Ishikawa (cell line): ENCODE data around the gene LRRC63.

ENCODE experiments used
- CEBPB ChIP-seq: IDR thresholded peaks from 2 replicates; pipeline ENCODE4 v1.6.1; 2012
- CREB1 ChIP-seq: IDR thresholded peaks from 2 replicates; pipeline ENCODE4 v1.6.1; 2012; ENCODE audit warnings: low read depth
- EP300 ChIP-seq: IDR thresholded peaks from 2 replicates; pipeline ENCODE4 v1.6.1; 2012; ENCODE audit warnings: borderline replicate concordance
- MAX ChIP-seq: IDR thresholded peaks from 2 replicates; pipeline ENCODE4 v1.6.1; 2012
- REST ChIP-seq: IDR thresholded peaks from 2 replicates; pipeline ENCODE4 v1.6.1; 2012; ENCODE audit warnings: low read depth, mild to moderate bottlenecking
- TAF1 ChIP-seq: IDR thresholded peaks from 2 replicates; pipeline ENCODE4 v1.6.1; 2012; ENCODE audit warnings: low read depth, mild to moderate bottlenecking
- TCF12 ChIP-seq: IDR thresholded peaks from 2 replicates; pipeline ENCODE4 v1.6.1; 2012; ENCODE audit warnings: low read depth
- USF1 ChIP-seq: IDR thresholded peaks from 2 replicates; pipeline ENCODE4 v1.6.1; 2012
- ZBTB7A ChIP-seq: IDR thresholded peaks from 2 replicates; pipeline ENCODE4 v1.6.1; 2012; ENCODE audit warnings: low read depth

GRCh38 chr13:46164661-46165060, 47.1 kb upstream of the LRRC63 start:
- TF ChIP-seq CREB1 (no peak), EP300 (no peak), TCF12 (no peak), CEBPB (no peak), ZBTB7A (no peak), USF1 (no peak), REST (no peak), TAF1 (no peak), MAX (no peak)
